ENCODE data around the gene ATOH1. TPM values are rescaled to one million over a fixed set of nuclear protein-coding genes. Genes with fewer than 3 reads are reported as not detected.

The ATOH1 gene
- total and polyA plus RNA-seq, 2 of the 13 experiments (the other 11 are each of a cell fraction or from before 2014, with no cell fraction given), result not detected

- H3K79me2 ChIP-seq (ENCODE audit: insufficient read depth, low read length), result no peaks in the 10 kb centered on the region
- CTCF ChIA-PET (ENCODE audit: low intra/inter-chr PET ratio, low total read pairs), result no interaction called here
- H3K4me3 ChIP-seq (replicated peaks in 1 of 3; ENCODE audit: insufficient read depth in 1 of 3, low read depth in 2 of 3, low read length in 3 of 3), result no peak overlapping the region
- no peaks in the 10 kb centered on the region for H4K20me1 ChIP-seq (ENCODE audit: insufficient read depth, low read length)
- no TSS peak for BruUV-seq (replicated peaks)
- H3K4me2 ChIP-seq (ENCODE audit: low read depth, low read length), result no peak overlapping the region
- no peak overlapping the region for H2AFZ ChIP-seq (ENCODE audit: low read length)
- H3K36me3 ChIP-seq (replicated peaks in 1 of 2; ENCODE audit: control insufficient read depth in 1 of 2, insufficient read depth in 2 of 2, low read length in 2 of 2), result no peaks in the 10 kb centered on the region
- POLR2A ChIA-PET, result no interaction called here
- FAIRE-seq (no peak), DNase-seq (ENCODE audit: low spot score) (no peak), ATAC-seq (no peak)
- no peak overlapping the region for H3K27ac ChIP-seq (ENCODE audit: extremely low read length, insufficient read depth, low read length)
- H3K27me3 ChIP-seq (ENCODE audit: control insufficient read depth in 1 of 2, insufficient read depth in 2 of 2, low read length in 2 of 2), result no peaks in the 10 kb centered on the region; a peak in 3 of 5 replicates
- in situ Hi-C loops (cut with HindIII; ENCODE audit: extremely low pct_ligation_motif_present, low pct_unique_long_range_greater_than_20kb), result loop anchor here (25.0 kb wide), 2 partner anchors 483 to 808 kb away; no protein-coding TSS in a partner anchor
- H3K4me1 ChIP-seq (ENCODE audit: insufficient read depth, low read length), result no peaks in the 10 kb centered on the region
- 4% methylated on average over 2 of the region's 2 CpGs for WGBS (ENCODE audit: low lambda C conversion rate)
- H3K9ac ChIP-seq (ENCODE audit: insufficient read depth, low read depth, low read length), result no peak overlapping the region
- no peaks in the 10 kb centered on the region for H3K9me3 ChIP-seq (ENCODE audit: low read length)
- intact Hi-C loops (cut with micrococcal nuclease; ENCODE audit: unreplicated experiment), result no loop called here
- TF ChIP-seq SIX1 (CRISPR knock-in tag; IDR thresholded peaks at IDR 0.05; ENCODE audit: borderline replicate concordance) (no peak), CBFB (CRISPR knock-in tag; IDR thresholded peaks at IDR 0.05) (no peak), ZBTB40 (IDR thresholded peaks at IDR 0.05) (no peak), ZBTB40 (CRISPR knock-in tag; IDR thresholded peaks at IDR 0.05) (no peak), GTF2F1 (IDR thresholded peaks at IDR 0.05; ENCODE audit: low read length) (no peak), BRCA1 (CRISPR knock-in tag; IDR thresholded peaks at IDR 0.05) (no peak), ZNF512B (CRISPR knock-in tag; IDR thresholded peaks at IDR 0.05; ENCODE audit: borderline replicate concordance) (no peak), ZNF121 (CRISPR knock-in tag; IDR thresholded peaks at IDR 0.05) (no peak), ZFP36L1 (CRISPR knock-in tag; IDR thresholded peaks at IDR 0.05) (no peak), ZNF205 (CRISPR knock-in tag; IDR thresholded peaks at IDR 0.05) (no peak), CERS6 (CRISPR knock-in tag; IDR thresholded peaks at IDR 0.05) (no peak), CCDC6 (CRISPR knock-in tag; IDR thresholded peaks at IDR 0.05) (no peak)
Observed at GRCh38 chr4:93779228-93779627, 49.3 kb upstream of the ATOH1 start.

Measured in HepG2 (cell line).